ENCODE results near the gene TBC1D22A. TPM values are rescaled to one million over a fixed set of nuclear protein-coding genes. Genes with fewer than 3 reads are reported as not detected.

The TBC1D22A gene
- total and polyA plus RNA-seq, 4 donors: 4.1 to 12.4 (median 8.4) TPM

DNA sequence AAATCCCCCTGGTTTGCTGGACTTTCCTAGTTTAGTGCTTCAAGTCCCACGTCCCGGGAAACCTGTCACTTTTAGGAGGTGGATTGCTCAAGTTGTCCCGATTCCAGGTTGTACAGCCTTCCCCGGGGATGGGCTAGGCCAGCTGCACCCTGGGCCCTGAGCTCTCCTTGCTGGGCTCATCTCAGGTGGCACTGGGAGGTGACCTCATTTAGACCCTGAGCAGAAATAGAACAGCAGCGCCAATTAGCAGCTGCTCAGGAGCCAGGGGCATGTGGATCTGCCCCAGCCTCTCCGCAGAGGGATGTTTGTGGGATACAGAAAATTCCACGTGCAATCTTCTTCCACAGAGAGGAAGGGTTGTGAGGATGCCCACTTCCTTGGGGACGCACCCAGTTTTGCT lies 14.8 kb upstream of the TBC1D22A start:
- Histone ChIP-seq H3K9me3 (ENCODE audit: control insufficient read depth in 4 of 4, low read length in 3 of 4) (no peaks in the 10 kb centered on the region), H3K36me3 (ENCODE audit: control insufficient read depth in 4 of 4, insufficient read depth in 3 of 4, low read depth in 1 of 4, low read length in 3 of 4) (no peaks in the 10 kb centered on the region), H3K27me3 (ENCODE audit: control insufficient read depth in 4 of 4, insufficient read depth in 4 of 4, low read length in 3 of 4) (no peaks in the 10 kb centered on the region), H3K4me3 (ENCODE audit: low read depth in 1 of 3, low read length in 3 of 3) (no peak overlapping the region), H3K4me1 (ENCODE audit: control insufficient read depth in 4 of 4, insufficient read depth in 4 of 4, low read length in 3 of 4) (peaks cover 22 to 43% (median 35%) of the 10 kb centered on the region in 4 donors), H3K9ac (ENCODE audit: low read depth in 1 of 2, low read length in 2 of 2) (no peak overlapping the region), H3K27ac (ENCODE audit: low read depth in 1 of 2, low read length in 2 of 2) (no peak overlapping the region)
- no peak for DNase-seq (ENCODE audit: low spot score)
- TF ChIP-seq FOXA2 (IDR thresholded peaks at IDR 0.05): no peak
- TF ChIP-seq, protein P1, sequence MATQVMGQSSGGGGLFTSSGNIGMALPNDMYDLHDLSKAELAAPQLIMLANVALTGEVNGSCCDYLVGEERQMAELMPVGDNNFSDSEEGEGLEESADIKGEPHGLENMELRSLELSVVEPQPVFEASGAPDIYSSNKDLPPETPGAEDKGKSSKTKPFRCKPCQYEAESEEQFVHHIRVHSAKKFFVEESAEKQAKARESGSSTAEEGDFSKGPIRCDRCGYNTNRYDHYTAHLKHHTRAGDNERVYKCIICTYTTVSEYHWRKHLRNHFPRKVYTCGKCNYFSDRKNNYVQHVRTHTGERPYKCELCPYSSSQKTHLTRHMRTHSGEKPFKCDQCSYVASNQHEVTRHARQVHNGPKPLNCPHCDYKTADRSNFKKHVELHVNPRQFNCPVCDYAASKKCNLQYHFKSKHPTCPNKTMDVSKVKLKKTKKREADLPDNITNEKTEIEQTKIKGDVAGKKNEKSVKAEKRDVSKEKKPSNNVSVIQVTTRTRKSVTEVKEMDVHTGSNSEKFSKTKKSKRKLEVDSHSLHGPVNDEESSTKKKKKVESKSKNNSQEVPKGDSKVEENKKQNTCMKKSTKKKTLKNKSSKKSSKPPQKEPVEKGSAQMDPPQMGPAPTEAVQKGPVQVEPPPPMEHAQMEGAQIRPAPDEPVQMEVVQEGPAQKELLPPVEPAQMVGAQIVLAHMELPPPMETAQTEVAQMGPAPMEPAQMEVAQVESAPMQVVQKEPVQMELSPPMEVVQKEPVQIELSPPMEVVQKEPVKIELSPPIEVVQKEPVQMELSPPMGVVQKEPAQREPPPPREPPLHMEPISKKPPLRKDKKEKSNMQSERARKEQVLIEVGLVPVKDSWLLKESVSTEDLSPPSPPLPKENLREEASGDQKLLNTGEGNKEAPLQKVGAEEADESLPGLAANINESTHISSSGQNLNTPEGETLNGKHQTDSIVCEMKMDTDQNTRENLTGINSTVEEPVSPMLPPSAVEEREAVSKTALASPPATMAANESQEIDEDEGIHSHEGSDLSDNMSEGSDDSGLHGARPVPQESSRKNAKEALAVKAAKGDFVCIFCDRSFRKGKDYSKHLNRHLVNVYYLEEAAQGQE (IDR thresholded peaks at IDR 0.05): no peak
- 62% methylated on average over 8 of the region's 8 CpGs for WGBS

DNA sequence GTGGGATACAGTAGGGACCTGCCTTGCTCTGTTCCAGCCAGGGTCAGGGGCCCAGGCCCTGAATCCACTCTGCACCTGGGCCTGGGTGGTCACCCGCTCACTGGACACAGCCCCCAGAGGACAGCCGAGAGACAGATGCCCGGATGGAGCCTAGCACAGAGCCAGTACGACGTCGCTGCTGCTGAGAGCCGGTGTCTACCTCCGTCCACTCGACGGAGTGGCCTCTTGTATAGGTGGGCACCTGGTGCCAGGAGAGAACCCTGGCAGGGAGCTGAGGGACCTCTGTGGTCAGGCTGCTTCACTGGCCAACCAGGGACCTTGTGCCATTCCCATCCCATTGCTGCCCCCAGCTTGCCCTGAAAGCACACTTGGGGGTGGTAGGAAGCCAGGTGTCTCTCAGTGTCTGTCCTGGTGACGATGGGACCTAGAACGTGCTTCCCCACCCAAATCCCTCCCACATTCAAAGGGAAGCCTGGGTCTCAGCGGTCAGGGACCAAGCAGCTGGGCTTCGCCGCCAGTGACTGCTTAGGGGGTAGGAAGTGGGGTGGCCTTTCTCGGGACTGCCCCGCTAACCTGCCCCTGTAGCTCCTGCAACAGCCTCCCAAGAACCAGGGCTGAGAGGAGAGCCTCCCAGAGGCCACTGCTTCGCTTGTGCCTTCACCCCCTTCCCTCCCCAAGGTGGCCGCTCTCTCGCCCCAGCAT lies 14.1 kb upstream of the TBC1D22A start:
- Histone ChIP-seq H3K9ac (ENCODE audit: low read depth in 1 of 2, low read length in 2 of 2) (no peak overlapping the region), H3K4me1 (ENCODE audit: control insufficient read depth in 4 of 4, insufficient read depth in 4 of 4, low read length in 3 of 4) (peaks cover 25 to 49% (median 39%) of the 10 kb centered on the region in 4 donors), H3K36me3 (ENCODE audit: control insufficient read depth in 4 of 4, insufficient read depth in 3 of 4, low read depth in 1 of 4, low read length in 3 of 4) (no peaks in the 10 kb centered on the region), H3K27ac (ENCODE audit: low read depth in 1 of 2, low read length in 2 of 2) (peak overlapping the region; percentile 2 to 75), H3K27me3 (ENCODE audit: control insufficient read depth in 4 of 4, insufficient read depth in 4 of 4, low read length in 3 of 4) (no peaks in the 10 kb centered on the region), H3K4me3 (ENCODE audit: low read depth in 1 of 3, low read length in 3 of 3) (no peak overlapping the region), H3K9me3 (ENCODE audit: control insufficient read depth in 4 of 4, low read length in 3 of 4) (no peaks in the 10 kb centered on the region)
- 94% methylated on average over 20 of the region's 20 CpGs for WGBS
- no peak for DNase-seq (ENCODE audit: low spot score)
- no peak for TF ChIP-seq NR2F2 (IDR thresholded peaks at IDR 0.05)
- no peak for TF ChIP-seq FOXA1 (IDR thresholded peaks at IDR 0.05)
- no peak for TF ChIP-seq TAF1 (conservative IDR thresholded peaks at IDR 0.05)
- TF ChIP-seq YY1 (IDR thresholded peaks at IDR 0.05): no peak
- TF ChIP-seq EGR1 (IDR thresholded peaks at IDR 0.05; ENCODE audit: low read depth in 2 of 2): no peak
- TF ChIP-seq, protein P2, sequence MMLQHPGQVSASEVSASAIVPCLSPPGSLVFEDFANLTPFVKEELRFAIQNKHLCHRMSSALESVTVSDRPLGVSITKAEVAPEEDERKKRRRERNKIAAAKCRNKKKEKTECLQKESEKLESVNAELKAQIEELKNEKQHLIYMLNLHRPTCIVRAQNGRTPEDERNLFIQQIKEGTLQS (IDR thresholded peaks at IDR 0.05): no peak
- TF ChIP-seq SP1 (IDR thresholded peaks at IDR 0.05): no peak
- TF ChIP-seq FOXA2 (IDR thresholded peaks at IDR 0.05): no peak

DNA sequence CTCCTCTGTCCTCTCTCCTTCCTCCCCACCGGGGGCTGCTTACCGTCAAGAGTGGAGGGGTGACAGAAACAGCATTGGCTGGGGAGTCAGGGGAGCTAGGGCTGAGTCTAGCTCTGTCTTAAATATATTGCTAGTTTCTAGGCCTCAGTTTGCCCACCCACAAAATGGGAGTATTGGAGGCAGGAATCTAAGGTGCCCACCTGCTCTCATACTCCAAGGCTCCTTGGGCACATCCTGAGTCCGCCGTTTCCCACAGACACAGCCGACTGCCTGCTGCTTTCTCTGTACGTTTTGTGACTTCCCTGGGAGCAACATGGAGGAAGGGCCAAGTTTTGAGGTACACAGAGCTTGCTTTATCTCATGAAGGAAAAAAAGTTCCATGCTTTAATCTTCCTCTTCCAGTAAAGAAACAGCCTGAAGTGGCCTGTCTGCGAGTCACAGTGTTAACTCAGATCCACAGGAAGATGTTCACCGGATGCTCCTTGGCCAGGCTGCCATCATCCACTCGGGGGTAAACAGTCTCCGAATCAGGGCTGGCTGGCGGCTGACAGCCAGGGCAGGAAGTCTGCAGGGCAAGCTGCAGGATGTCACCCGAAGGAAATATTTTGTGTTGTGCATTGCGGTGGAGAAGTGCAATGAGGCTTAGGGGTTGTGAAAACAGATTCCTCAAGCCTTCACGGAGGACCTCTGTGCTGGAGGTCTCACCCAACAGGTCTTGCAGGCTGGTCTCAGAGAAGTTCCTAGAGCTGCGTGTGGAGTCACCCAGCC lies 13.4 kb upstream of the TBC1D22A start:
- no peaks in the 10 kb centered on the region for H3K27me3 ChIP-seq (ENCODE audit: control insufficient read depth in 4 of 4, insufficient read depth in 4 of 4, low read length in 3 of 4)
- H3K36me3 ChIP-seq (ENCODE audit: control insufficient read depth in 4 of 4, insufficient read depth in 3 of 4, low read depth in 1 of 4, low read length in 3 of 4): no peaks in the 10 kb centered on the region
- no peak overlapping the region for H3K9ac ChIP-seq (ENCODE audit: low read depth in 1 of 2, low read length in 2 of 2)
- no peak for TF ChIP-seq SP1 (IDR thresholded peaks at IDR 0.05)
- no peak for TF ChIP-seq GABPA (IDR thresholded peaks at IDR 0.05 in 1 of 2, conservative IDR thresholded peaks at IDR 0.05 in 1 of 2)
- no peak for TF ChIP-seq JUND (IDR thresholded peaks at IDR 0.05)
- peak; percentile 78 for TF ChIP-seq NR2F2 (IDR thresholded peaks at IDR 0.05)
- TF ChIP-seq RAD21 (IDR thresholded peaks at IDR 0.05): peak in 1 of 2 donors; percentile 8
- 56% methylated on average over 15 of the region's 15 CpGs for WGBS
- peaks cover 30 to 57% (median 46%) of the 10 kb centered on the region in 4 donors for H3K4me1 ChIP-seq (ENCODE audit: control insufficient read depth in 4 of 4, insufficient read depth in 4 of 4, low read length in 3 of 4)
- H3K4me3 ChIP-seq (ENCODE audit: low read depth in 1 of 3, low read length in 3 of 3): no peak overlapping the region
- H3K27ac ChIP-seq (ENCODE audit: low read depth in 1 of 2, low read length in 2 of 2): peak overlapping the region; percentile 49 to 75
- H3K9me3 ChIP-seq (ENCODE audit: control insufficient read depth in 4 of 4, low read length in 3 of 4): no peaks in the 10 kb centered on the region
- no peak for DNase-seq (ENCODE audit: low spot score)
